ENCODE results near the gene DNAJB1. TPM values are rescaled to one million over a fixed set of nuclear protein-coding genes. Genes with fewer than 3 reads are reported as not detected.

The DNAJB1 gene
- total and polyA plus RNA-seq, 2 of the 13 experiments (the other 11 are each of a cell fraction or from before 2014, with no cell fraction given), result 87.5 to 97.3 TPM

GRCh38 chr19:14496029-14496833 lies 22.0 kb downstream of the DNAJB1 start, which contains the start of gene GIPC1 (continued):
- TF ChIP-seq NR0B2 (CRISPR knock-in tag; IDR thresholded peaks at IDR 0.05), result 0 out of 2 replicates have a peak, but pooled peaks have one; percentile 28
- no peak for TF ChIP-seq SIX1 (CRISPR knock-in tag; IDR thresholded peaks at IDR 0.05; ENCODE audit: borderline replicate concordance)
- TF ChIP-seq ZNF850 (CRISPR knock-in tag; conservative IDR thresholded peaks at IDR 0.05), result no peak
- peak; percentile 17 to 59; a peak in 3 of 4 replicates for TF ChIP-seq EP300 (IDR thresholded peaks at IDR 0.05; ENCODE audit: low read depth in 2 of 2, low read length in 2 of 2)
- no peak for TF ChIP-seq EP300 (CRISPR knock-in tag; IDR thresholded peaks at IDR 0.05; ENCODE audit: borderline replicate concordance)
- 0 out of 2 replicates have a peak, but pooled peaks have one; percentile 35 for TF ChIP-seq ZBTB43 (CRISPR knock-in tag; conservative IDR thresholded peaks at IDR 0.05)
- TF ChIP-seq TAF1 (CRISPR knock-in tag; IDR thresholded peaks at IDR 0.05), result peak; percentile 13; the same call in 1 of the 2 replicates
- no peak for TF ChIP-seq TERF1 (CRISPR knock-in tag; IDR thresholded peaks at IDR 0.05)
- peak; percentile 58 for TF ChIP-seq ZSCAN31 (CRISPR knock-in tag; IDR thresholded peaks at IDR 0.05; ENCODE audit: low read depth)
- 0 out of 2 replicates have a peak, but pooled peaks have one; percentile 62 for TF ChIP-seq ZC3H13 (CRISPR knock-in tag; IDR thresholded peaks at IDR 0.05)
- TF ChIP-seq ZNF431 (CRISPR knock-in tag; IDR thresholded peaks at IDR 0.05; ENCODE audit: borderline replicate concordance, low read depth), result no peak
- TF ChIP-seq ZNF503 (CRISPR knock-in tag; IDR thresholded peaks at IDR 0.05), result no peak
- no peak for TF ChIP-seq GRHL1 (CRISPR knock-in tag; conservative IDR thresholded peaks at IDR 0.05)
- TF ChIP-seq MAFK (conservative IDR thresholded peaks at IDR 0.05 in 1 of 2, IDR thresholded peaks at IDR 0.05 in 1 of 2; ENCODE audit: low read length in 2 of 2), result no peak
- 0 out of 2 replicates have a peak, but pooled peaks have one; percentile 62 for TF ChIP-seq ZBTB26 (CRISPR knock-in tag; IDR thresholded peaks at IDR 0.05; ENCODE audit: borderline replicate concordance)
- TF ChIP-seq ZMAT3 (CRISPR knock-in tag; conservative IDR thresholded peaks at IDR 0.05), result peak; percentile 83; the same call in 1 of the 2 replicates
- no peak for TF ChIP-seq ZMAT5 (CRISPR knock-in tag; IDR thresholded peaks at IDR 0.05; ENCODE audit: borderline replicate concordance, low read depth)
- TF ChIP-seq ZZZ3 (CRISPR knock-in tag; IDR thresholded peaks at IDR 0.05; ENCODE audit: borderline replicate concordance), result no peak
- TF ChIP-seq ZMYM2 (CRISPR knock-in tag; IDR thresholded peaks at IDR 0.05), result 0 out of 2 replicates have a peak, but pooled peaks have one; percentile 62
